ENCODE results near the gene ZNF792.

GRCh38 chr19:34936184-34936583 is 27.8 kb downstream of the ZNF792 start:
- TF ChIP-seq EZH2 (IDR thresholded peaks at IDR 0.05; ENCODE audit: borderline replicate concordance, low read length), result no peak
- TF ChIP-seq, protein P1, sequence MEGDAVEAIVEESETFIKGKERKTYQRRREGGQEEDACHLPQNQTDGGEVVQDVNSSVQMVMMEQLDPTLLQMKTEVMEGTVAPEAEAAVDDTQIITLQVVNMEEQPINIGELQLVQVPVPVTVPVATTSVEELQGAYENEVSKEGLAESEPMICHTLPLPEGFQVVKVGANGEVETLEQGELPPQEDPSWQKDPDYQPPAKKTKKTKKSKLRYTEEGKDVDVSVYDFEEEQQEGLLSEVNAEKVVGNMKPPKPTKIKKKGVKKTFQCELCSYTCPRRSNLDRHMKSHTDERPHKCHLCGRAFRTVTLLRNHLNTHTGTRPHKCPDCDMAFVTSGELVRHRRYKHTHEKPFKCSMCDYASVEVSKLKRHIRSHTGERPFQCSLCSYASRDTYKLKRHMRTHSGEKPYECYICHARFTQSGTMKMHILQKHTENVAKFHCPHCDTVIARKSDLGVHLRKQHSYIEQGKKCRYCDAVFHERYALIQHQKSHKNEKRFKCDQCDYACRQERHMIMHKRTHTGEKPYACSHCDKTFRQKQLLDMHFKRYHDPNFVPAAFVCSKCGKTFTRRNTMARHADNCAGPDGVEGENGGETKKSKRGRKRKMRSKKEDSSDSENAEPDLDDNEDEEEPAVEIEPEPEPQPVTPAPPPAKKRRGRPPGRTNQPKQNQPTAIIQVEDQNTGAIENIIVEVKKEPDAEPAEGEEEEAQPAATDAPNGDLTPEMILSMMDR (conservative IDR thresholded peaks at IDR 0.05 in 1 of 2, IDR thresholded peaks at IDR 0.05 in 1 of 2; ENCODE audit: extremely low read depth in 1 of 2, insufficient read depth in 1 of 2, low read depth in 1 of 2, low read length in 2 of 2), result no peak
